Measurements from ENCODE around the gene GNL3L.
"Not testable (repeated sequence)": the region's sequence is repeated elsewhere in the genome, so short reads cannot be mapped to it uniquely, and the experiment has no call there.

- not testable (repeated sequence) for TF ChIP-seq IKZF3 (tag by site-specific recombination; IDR thresholded peaks at IDR 0.05); ZNF274 (IDR thresholded peaks at IDR 0.05; ENCODE audit: low read length); ZNF274 (tag by site-specific recombination; IDR thresholded peaks at IDR 0.05; ENCODE audit: borderline replicate concordance); ZNF112 (tag by site-specific recombination; IDR thresholded peaks at IDR 0.05); ZNF169 (tag by site-specific recombination; IDR thresholded peaks at IDR 0.05)
Measured at GRCh38 chrX:54555006-54555405, 25.0 kb downstream of the GNL3L start.
